ENCODE results near the gene AFF3. TPM values are rescaled to one million over a fixed set of nuclear protein-coding genes. Genes with fewer than 3 reads are reported as not detected.

AFF3 gene
- total and polyA plus RNA-seq, 4 donors = 4.2 to 90.9 (median 14.6) TPM

- DNase-seq (no peak), ATAC-seq (ENCODE audit: insufficient read depth, low FRiP score) (no peak)
- Histone ChIP-seq H3K4me3 (no peak overlapping the region), H3K9me3 (ENCODE audit: control insufficient read depth in 4 of 4, insufficient read depth in 3 of 4, low read length in 3 of 4) (peaks cover 0 to 6% (median 2%) of the 10 kb centered on the region in 4 donors), H3K27ac (ENCODE audit: low read depth in 1 of 2, low read length in 1 of 2) (no peak overlapping the region), H3K27me3 (ENCODE audit: control insufficient read depth in 3 of 3, insufficient read depth in 3 of 3, low read length in 2 of 3) (no peaks in the 10 kb centered on the region), H3K4me1 (ENCODE audit: control insufficient read depth in 5 of 5, insufficient read depth in 5 of 5, low read length in 5 of 5) (no peaks in the 10 kb centered on the region), H3K9ac (ENCODE audit: insufficient read depth in 1 of 2, low read length in 2 of 2) (no peak overlapping the region), H3K36me3 (ENCODE audit: control insufficient read depth in 4 of 4, insufficient read depth in 4 of 4, low read length in 4 of 4) (no peaks in the 10 kb centered on the region)
- TF ChIP-seq, protein P1, sequence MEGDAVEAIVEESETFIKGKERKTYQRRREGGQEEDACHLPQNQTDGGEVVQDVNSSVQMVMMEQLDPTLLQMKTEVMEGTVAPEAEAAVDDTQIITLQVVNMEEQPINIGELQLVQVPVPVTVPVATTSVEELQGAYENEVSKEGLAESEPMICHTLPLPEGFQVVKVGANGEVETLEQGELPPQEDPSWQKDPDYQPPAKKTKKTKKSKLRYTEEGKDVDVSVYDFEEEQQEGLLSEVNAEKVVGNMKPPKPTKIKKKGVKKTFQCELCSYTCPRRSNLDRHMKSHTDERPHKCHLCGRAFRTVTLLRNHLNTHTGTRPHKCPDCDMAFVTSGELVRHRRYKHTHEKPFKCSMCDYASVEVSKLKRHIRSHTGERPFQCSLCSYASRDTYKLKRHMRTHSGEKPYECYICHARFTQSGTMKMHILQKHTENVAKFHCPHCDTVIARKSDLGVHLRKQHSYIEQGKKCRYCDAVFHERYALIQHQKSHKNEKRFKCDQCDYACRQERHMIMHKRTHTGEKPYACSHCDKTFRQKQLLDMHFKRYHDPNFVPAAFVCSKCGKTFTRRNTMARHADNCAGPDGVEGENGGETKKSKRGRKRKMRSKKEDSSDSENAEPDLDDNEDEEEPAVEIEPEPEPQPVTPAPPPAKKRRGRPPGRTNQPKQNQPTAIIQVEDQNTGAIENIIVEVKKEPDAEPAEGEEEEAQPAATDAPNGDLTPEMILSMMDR (IDR thresholded peaks at IDR 0.05; ENCODE audit: control extremely low read depth, extremely low read depth) = no peak
- 86 to 90% methylated on average over 4 of the region's 4 CpGs for WGBS, 2 donors
Measured at GRCh38 chr2:99537910-99538485, 604.4 kb downstream of the AFF3 start.

DNA sequence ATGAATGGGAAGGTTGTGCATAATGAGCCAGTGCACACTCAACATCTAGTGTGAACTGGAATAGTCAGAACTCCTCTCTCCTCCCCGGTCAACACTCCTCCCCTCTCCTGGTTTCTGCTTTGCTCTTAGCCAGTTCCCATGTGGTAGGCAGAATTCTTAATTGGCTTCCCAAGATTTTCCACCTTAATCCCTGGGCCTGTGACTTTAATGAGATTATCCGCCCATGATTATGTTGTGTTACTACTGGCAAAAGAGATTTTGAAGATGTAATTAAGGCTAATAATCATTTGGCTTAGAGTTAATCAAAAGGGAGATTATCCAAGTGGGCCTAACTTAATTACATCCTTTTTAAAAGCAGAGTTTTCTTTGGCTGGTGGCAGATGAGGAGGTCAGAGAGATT, 618.3 kb downstream of the AFF3 start:
- Histone ChIP-seq H3K4me1 (ENCODE audit: control insufficient read depth in 5 of 5, insufficient read depth in 5 of 5, low read length in 5 of 5) (no peaks in the 10 kb centered on the region), H3K27ac (ENCODE audit: low read depth in 1 of 2, low read length in 1 of 2) (no peak overlapping the region), H3K36me3 (ENCODE audit: control insufficient read depth in 4 of 4, insufficient read depth in 4 of 4, low read length in 4 of 4) (no peaks in the 10 kb centered on the region), H3K4me3 (no peak overlapping the region), H3K9ac (ENCODE audit: insufficient read depth in 1 of 2, low read length in 2 of 2) (no peak overlapping the region), H3K27me3 (ENCODE audit: control insufficient read depth in 3 of 3, insufficient read depth in 3 of 3, low read length in 2 of 3) (no peaks in the 10 kb centered on the region), H3K9me3 (ENCODE audit: control insufficient read depth in 4 of 4, insufficient read depth in 3 of 4, low read length in 3 of 4) (no peaks in the 10 kb centered on the region)
- DNase-seq (no peak), ATAC-seq (ENCODE audit: insufficient read depth, low FRiP score) (no peak)
- TF ChIP-seq, protein P1 (IDR thresholded peaks at IDR 0.05; ENCODE audit: control extremely low read depth, extremely low read depth) = no peak
- 93 to 95% methylated on average over 2 of the region's 2 CpGs for WGBS, 2 donors

GRCh38 chr2:99522157-99522556, 620.2 kb downstream of the AFF3 start:
- ATAC-seq (ENCODE audit: insufficient read depth, low FRiP score) = no peak
- H3K36me3 ChIP-seq (ENCODE audit: control insufficient read depth in 4 of 4, insufficient read depth in 4 of 4, low read length in 4 of 4) = no peaks in the 10 kb centered on the region
- WGBS, 2 donors = 98 to 99% methylated on average over 2 of the region's 2 CpGs
- no peak overlapping the region for H3K4me3 ChIP-seq
- no peaks in the 10 kb centered on the region for H3K27me3 ChIP-seq (ENCODE audit: control insufficient read depth in 3 of 3, insufficient read depth in 3 of 3, low read length in 2 of 3)
- no peak overlapping the region for H3K27ac ChIP-seq (ENCODE audit: low read depth in 1 of 2, low read length in 1 of 2)
- TF ChIP-seq, protein P1 (IDR thresholded peaks at IDR 0.05; ENCODE audit: control extremely low read depth, extremely low read depth) = no peak
- no peak for DNase-seq
- H3K9me3 ChIP-seq (ENCODE audit: control insufficient read depth in 4 of 4, insufficient read depth in 3 of 4, low read length in 3 of 4) = no peaks in the 10 kb centered on the region
- no peak overlapping the region for H3K9ac ChIP-seq (ENCODE audit: insufficient read depth in 1 of 2, low read length in 2 of 2)
- H3K4me1 ChIP-seq (ENCODE audit: control insufficient read depth in 5 of 5, insufficient read depth in 5 of 5, low read length in 5 of 5) = peaks cover 0 to 3% (median 0%) of the 10 kb centered on the region in 5 donors

- DNase-seq (no peak), ATAC-seq (ENCODE audit: insufficient read depth, low FRiP score) (peak; percentile 66)
- no peak overlapping the region for H3K4me3 ChIP-seq
- no peaks in the 10 kb centered on the region for H3K36me3 ChIP-seq (ENCODE audit: control insufficient read depth in 4 of 4, insufficient read depth in 4 of 4, low read length in 4 of 4)
- H3K4me1 ChIP-seq (ENCODE audit: control insufficient read depth in 5 of 5, insufficient read depth in 5 of 5, low read length in 5 of 5) = peaks cover 0 to 3% (median 0%) of the 10 kb centered on the region in 5 donors
- no peaks in the 10 kb centered on the region for H3K9me3 ChIP-seq (ENCODE audit: control insufficient read depth in 4 of 4, insufficient read depth in 3 of 4, low read length in 3 of 4)
- TF ChIP-seq, protein P1 (IDR thresholded peaks at IDR 0.05; ENCODE audit: control extremely low read depth, extremely low read depth) = no peak
- H3K9ac ChIP-seq (ENCODE audit: insufficient read depth in 1 of 2, low read length in 2 of 2) = no peak overlapping the region
- 69 to 80% methylated on average over 3 of the region's 3 CpGs for WGBS, 2 donors
- no peaks in the 10 kb centered on the region for H3K27me3 ChIP-seq (ENCODE audit: control insufficient read depth in 3 of 3, insufficient read depth in 3 of 3, low read length in 2 of 3)
- H3K27ac ChIP-seq (ENCODE audit: low read depth in 1 of 2, low read length in 1 of 2) = no peak overlapping the region
Measured at GRCh38 chr2:99520813-99521212, 621.6 kb downstream of the AFF3 start.

All from lung (tissue), 12 donors.